HCT116 (cell line): Measurements from ENCODE around the gene FRA10AC1. TPM values are rescaled to one million over a fixed set of nuclear protein-coding genes. Genes with fewer than 3 reads are reported as not detected.

ENCODE experiments used
- ATAC-seq: fragments of 200-7000 bp; cut with Tn5 transposase; 2 replicates; pipeline ENCODE4 v1.9.1; 2020; ENCODE audit warnings: mild to moderate bottlenecking, moderate library complexity
- BruUV-seq: library from RNA; stranded (reverse); fragments of 400-500 nt; replicated peaks from 2 replicates; lab custom pipeline; 2021; lab: Mats Ljungman, UMichigan
- CTCF ChIA-PET: fragments of 300-600 bp; sonication (Branson Sonifier 250); formaldehyde crosslinking; loops from one replicate; lab custom pipeline; 2021; ENCODE audit warnings: antibody characterized with exemption; lab: Charles Lee
- POLR2A ChIA-PET: fragments of 300-600, 350-600 bp; sonication (Branson Sonifier 250); formaldehyde crosslinking; loops from one replicate; lab custom pipeline; 2021; ENCODE audit warnings: antibody characterized with exemption; lab: Charles Lee
- RAD21 ChIA-PET, 2 experiments: fragments of 300-600 bp; sonication (Branson Sonifier 250); formaldehyde crosslinking; loops; one replicate each; lab custom pipeline; 2023; ENCODE audit warnings: low total read pairs in 2 of 2; ENCODE audit not compliant: uncharacterized antibody in 2 of 2, unreplicated experiment in 2 of 2, low non-redundant PET in 1 of 2; lab: Charles Lee
- DNase-seq: peaks from one replicate; pipeline ENCODE4 v3.0.0-alpha.2; 2010; ENCODE audit warnings: low read depth, low spot score
- H2AFZ ChIP-seq: fragments of 200-600 bp; shearing (Covaris generic), sonication (generic); 2 replicates; pipeline ENCODE4 v1.6.1; 2017; ENCODE audit warnings: low read depth, mixed run types, mixed read lengths, antibody characterized with exemption, low read length; ENCODE audit not compliant: poor library complexity, severe bottlenecking
- H3K27ac ChIP-seq: 2 replicates; pipeline ENCODE4 v1.5.1; 2012; ENCODE audit warnings: low read depth, low read length
- H3K27me3 ChIP-seq: fragments of 200-600 bp; sonication (generic); 2 replicates; pipeline ENCODE4 v1.6.1; 2016; ENCODE audit warnings: mixed run types, low read length, mixed read lengths; ENCODE audit not compliant: insufficient read depth
- H3K36me3 ChIP-seq, 2 experiments: fragments of 200-500 bp in 1 of 2; fragments of 200-600 bp in 1 of 2; sonication (Bioruptor generic) in 1 of 2; sonication (generic) in 1 of 2; 2 replicates each; pipeline versions ENCODE4 v1.5.1 to v1.6.1; 2014 to 2016; ENCODE audit warnings: low read length in 2 of 2, inconsistent platforms in 1 of 2, mixed read lengths in 1 of 2, mixed run types in 1 of 2; ENCODE audit not compliant: insufficient read depth in 2 of 2, control insufficient read depth in 1 of 2
- H3K4me1 ChIP-seq, 2 experiments: fragments of 200-600 bp in 1 of 2; sonication (generic) in 1 of 2; 2 replicates each; pipeline versions ENCODE4 v1.5.1 to v1.6.1; 2012 to 2017; ENCODE audit warnings: low read length in 2 of 2, inconsistent platforms in 1 of 2, mild to moderate bottlenecking in 1 of 2, mixed read lengths in 1 of 2, mixed run types in 1 of 2, moderate library complexity in 1 of 2; ENCODE audit not compliant: insufficient read depth in 2 of 2, control insufficient read depth in 1 of 2
- H3K4me2 ChIP-seq: fragments of 200-600 bp; sonication (generic); 2 replicates; pipeline ENCODE4 v1.6.1; 2017; ENCODE audit warnings: mixed run types, low read length, mixed read lengths
- H3K4me3 ChIP-seq, 2 experiments: fragments of 200-600 bp in 1 of 2; sonication (generic) in 1 of 2; replicated peaks in 1 of 2; 2 replicates each; pipeline ENCODE4 v1.5.1; 2011 to 2016; ENCODE audit warnings: low read length in 2 of 2, control low read depth in 1 of 2, low read depth in 1 of 2, mild to moderate bottlenecking in 1 of 2, mixed read lengths in 1 of 2, mixed run types in 1 of 2
- H3K79me2 ChIP-seq: fragments of 200-600 bp; sonication (generic); 2 replicates; pipeline ENCODE4 v1.6.1; 2017; ENCODE audit warnings: mild to moderate bottlenecking, mixed run types, low read length, moderate library complexity, mixed read lengths; ENCODE audit not compliant: insufficient read depth
- H3K9ac ChIP-seq: fragments of 200-600 bp; sonication (generic); 2 replicates; pipeline ENCODE4 v1.6.1; 2016; ENCODE audit warnings: low read length, mixed read lengths
- H3K9me2 ChIP-seq: fragments of 200-600 bp; sonication (generic), shearing (Covaris generic); 2 replicates; pipeline ENCODE4 v1.6.1; 2017; ENCODE audit warnings: mixed run types, mild to moderate bottlenecking, moderate library complexity; ENCODE audit not compliant: insufficient read depth
- H3K9me3 ChIP-seq, 2 experiments: fragments of 200-500 bp in 1 of 2; fragments of 200-600 bp in 1 of 2; sonication (Bioruptor generic) in 1 of 2; sonication (generic) in 1 of 2; 2 replicates each; pipeline ENCODE4 v1.6.1; 2014 to 2017; ENCODE audit warnings: low read length in 2 of 2, mixed read lengths in 2 of 2, inconsistent platforms in 1 of 2, low read depth in 1 of 2, mild to moderate bottlenecking in 1 of 2, mixed run types in 1 of 2, moderate library complexity in 1 of 2; ENCODE audit not compliant: control insufficient read depth in 1 of 2, insufficient read depth in 1 of 2
- H4K20me1 ChIP-seq: fragments of 200-600 bp; sonication (generic), shearing (Covaris generic); 2 replicates; pipeline ENCODE4 v1.6.1; 2017; ENCODE audit warnings: mixed run types, mild to moderate bottlenecking, moderate library complexity; ENCODE audit not compliant: insufficient read depth
- CBX3 ChIP-seq: IDR thresholded peaks from 2 replicates; pipeline ENCODE4 v1.6.1; 2012; ENCODE audit warnings: low read depth
- CEBPB ChIP-seq: IDR thresholded peaks from 2 replicates; pipeline ENCODE4 v1.6.1; 2012; ENCODE audit warnings: low read depth
- JUND ChIP-seq: IDR thresholded peaks from 2 replicates; pipeline ENCODE4 v1.6.1; 2012
- POLR2A ChIP-seq: IDR thresholded peaks from 2 replicates; pipeline ENCODE4 v1.7.0; 2011; ENCODE audit warnings: borderline replicate concordance; ENCODE audit not compliant: insufficient read depth, insufficient read length; ENCODE audit errors: extremely low read depth
- POLR2AphosphoS5 ChIP-seq: IDR thresholded peaks from 2 replicates; pipeline ENCODE4 v1.6.1; 2011; ENCODE audit warnings: mild to moderate bottlenecking, low read depth, low read length, moderate library complexity
- REST ChIP-seq: IDR thresholded peaks from 2 replicates; pipeline ENCODE4 v1.6.1; 2012; ENCODE audit warnings: low read depth
- SP1 ChIP-seq: IDR thresholded peaks from 2 replicates; pipeline ENCODE4 v1.6.1; 2012; ENCODE audit warnings: low read depth
- SRF ChIP-seq: IDR thresholded peaks from 2 replicates; pipeline ENCODE4 v1.6.1; 2012; ENCODE audit warnings: low read depth
- TCF7L2 ChIP-seq: IDR thresholded peaks from 2 replicates; pipeline ENCODE4 v1.7.0; 2011; ENCODE audit warnings: borderline replicate concordance, inconsistent platforms; ENCODE audit not compliant: insufficient read depth, insufficient read length; ENCODE audit errors: extremely low read depth
- YY1 ChIP-seq: IDR thresholded peaks from 2 replicates; pipeline ENCODE4 v1.6.1; 2011; ENCODE audit warnings: low read length, low read depth, moderate library complexity, mild to moderate bottlenecking; ENCODE audit not compliant: insufficient replicate concordance; ENCODE audit errors: extremely low read depth
- ZFX ChIP-seq: fragments of 450-650 bp; IDR thresholded peaks from 2 replicates; pipeline ENCODE4 v1.6.1; 2017
- intact Hi-C: fragments of 100-400 bp; cut with micrococcal nuclease; formaldehyde crosslinking; loops from 2 replicates; pipeline ENCODE4 v1.10.0; 2022
- total RNA-seq: library from RNA; stranded (reverse); gene quantifications from one replicate; pipeline ENCODE4 v1.2.1, GENCODE V29; 2021; ENCODE audit not compliant: unreplicated experiment

The FRA10AC1 gene
- total RNA-seq, 1 experiment from 2014 or later: 21.9 TPM

GRCh38 chr10:93710333-93710909, 8.0 kb upstream of the FRA10AC1 start (continued):
- TF ChIP-seq TCF7L2 (no peak), CEBPB (no peak)

- no peak for TF ChIP-seq SP1
- no peak for TF ChIP-seq JUND
- TF ChIP-seq REST: no peak
- TF ChIP-seq CEBPB: no peak
- no peak for TF ChIP-seq CBX3
- no peak for TF ChIP-seq SRF
- TF ChIP-seq POLR2A: no peak
- TF ChIP-seq POLR2AphosphoS5: no peak
- no peak for TF ChIP-seq YY1
- TF ChIP-seq ZFX: no peak
These were observed 5.2 kb upstream of the FRA10AC1 start for GRCh38 chr10:93707623-93708022.

More at GRCh38 chr10:93707623-93708022, 5.2 kb upstream of the FRA10AC1 start:
- RAD21 ChIA-PET: no interaction called here
- Histone ChIP-seq H4K20me1 (no peaks in the 10 kb centered on the region), H3K4me2 (no peak overlapping the region), H2AFZ (no peak overlapping the region), H3K4me3 (no peak overlapping the region), H3K36me3 (no peaks in the 10 kb centered on the region), H3K9me2 (no peaks in the 10 kb centered on the region), H3K9ac (no peak overlapping the region), H3K79me2 (no peaks in the 10 kb centered on the region), H3K27ac (no peak overlapping the region), H3K27me3 (no peaks in the 10 kb centered on the region), H3K4me1 (peaks cover 3 to 7% of the 10 kb centered on the region in 2 experiments), H3K9me3 (no peaks in the 10 kb centered on the region)
- no peak for ATAC-seq
- intact Hi-C loops: no loop called here
- no TSS peak for BruUV-seq
- POLR2A ChIA-PET: no interaction called here
- CTCF ChIA-PET: no interaction called here
- DNase-seq: no peak
